SK-N-SH (cell line): Measurements from ENCODE around the gene TUBB6. TPM values are rescaled to one million over a fixed set of nuclear protein-coding genes. Genes with fewer than 3 reads are reported as not detected.

ENCODE experiments used
- CTCF ChIA-PET: fragments of 300-600, 350-600 bp; formaldehyde crosslinking; extraction: SDS; loops from one replicate; lab custom pipeline; 2021; lab: Yijun Ruan, JAX
- POLR2A ChIA-PET: fragments of 350-600 bp; sonication (Branson Sonifier 250); formaldehyde crosslinking; extraction: SDS; loops from one replicate; lab custom pipeline; 2020; ENCODE audit warnings: antibody characterized with exemption, inconsistent platforms; lab: Yijun Ruan, JAX
- DNase-seq: peaks from one replicate; pipeline ENCODE4 v3.0.0; 2012
- H2AFZ ChIP-seq: fragments of 200-600 bp; sonication (generic); 2 replicates; pipeline ENCODE4 v1.8.1; 2016; ENCODE audit warnings: antibody characterized with exemption, mild to moderate bottlenecking, low read depth
- H3F3A ChIP-seq: fragments of 200-600 bp; sonication (generic); replicated peaks from 2 replicates; pipeline ENCODE3; 2016; ENCODE audit warnings: antibody characterized with exemption, mild to moderate bottlenecking; ENCODE audit not compliant: insufficient read depth
- H3K27ac ChIP-seq, 2 experiments: fragments of 200-500 bp in 1 of 2; fragments of 200-600 bp in 1 of 2; sonication (Bioruptor generic) in 1 of 2; sonication (generic), shearing (Covaris generic) in 1 of 2; 2 replicates each; pipeline versions ENCODE4 v1.5.1 to v1.6.1; 2014 to 2016; ENCODE audit warnings: low read depth in 2 of 2, inconsistent platforms in 1 of 2, low read length in 1 of 2, mild to moderate bottlenecking in 1 of 2, mixed read lengths in 1 of 2
- H3K27me3 ChIP-seq: fragments of 200-600 bp; sonication (generic), shearing (Covaris generic); 2 replicates; pipeline ENCODE4 v1.6.1; 2016; ENCODE audit warnings: mixed run types; ENCODE audit not compliant: insufficient read depth
- H3K36me3 ChIP-seq, 2 experiments: fragments of 200-500 bp in 1 of 2; fragments of 200-600 bp in 1 of 2; sonication (Bioruptor generic) in 1 of 2; sonication (generic) in 1 of 2; replicated peaks in 1 of 2; 2 replicates each; pipeline versions ENCODE3 to v1.5.1; 2014 to 2016; ENCODE audit warnings: low read length in 1 of 2, mild to moderate bottlenecking in 1 of 2; ENCODE audit not compliant: insufficient read depth in 2 of 2, control insufficient read depth in 1 of 2
- H3K4me1 ChIP-seq, 2 experiments: fragments of 200-500 bp in 1 of 2; fragments of 200-600 bp in 1 of 2; sonication (Bioruptor generic) in 1 of 2; sonication (generic), shearing (Covaris generic) in 1 of 2; 2 replicates each; pipeline versions ENCODE4 v1.5.1 to v1.6.1; 2014 to 2016; ENCODE audit warnings: low read depth in 1 of 2, low read length in 1 of 2, mixed run types in 1 of 2; ENCODE audit not compliant: insufficient read depth in 2 of 2, control insufficient read depth in 1 of 2
- H3K4me2 ChIP-seq: fragments of 200-600 bp; sonication (generic), shearing (Covaris generic); 2 replicates; pipeline ENCODE4 v1.6.1; 2017; ENCODE audit warnings: mixed run types
- H3K4me3 ChIP-seq, 2 experiments: fragments of 200-500 bp in 1 of 2; fragments of 200-600 bp in 1 of 2; sonication (Bioruptor generic) in 1 of 2; sonication (generic), shearing (Covaris generic) in 1 of 2; 2 replicates each; pipeline versions ENCODE4 v1.5.1 to v1.8.1; 2014 to 2016; ENCODE audit warnings: low read depth in 2 of 2, inconsistent platforms in 1 of 2, low read length in 1 of 2, mild to moderate bottlenecking in 1 of 2, mixed read lengths in 1 of 2, moderate library complexity in 1 of 2
- H3K79me2 ChIP-seq: fragments of 200-600 bp; sonication (generic); 2 replicates; pipeline ENCODE4 v1.8.1; 2017; ENCODE audit warnings: mild to moderate bottlenecking; ENCODE audit not compliant: insufficient read depth
- H3K9ac ChIP-seq: fragments of 200-600 bp; sonication (generic); 2 replicates; pipeline ENCODE4 v1.6.1; 2017; ENCODE audit warnings: mixed run types
- H3K9me2 ChIP-seq: fragments of 200-600 bp; sonication (generic); 2 replicates; pipeline ENCODE4 v1.6.1; 2017; ENCODE audit warnings: mixed run types
- H3K9me3 ChIP-seq: fragments of 200-600 bp; sonication (generic); 2 replicates; pipeline ENCODE4 v1.6.1; 2017; ENCODE audit warnings: mixed run types, mild to moderate bottlenecking, moderate library complexity
- H4K20me1 ChIP-seq: fragments of 200-600 bp; sonication (generic); 2 replicates; pipeline ENCODE4 v1.6.1; 2017; ENCODE audit warnings: mild to moderate bottlenecking, mixed run types; ENCODE audit not compliant: insufficient read depth
- CTCF ChIP-seq: fragments of 200-600 bp; sonication (generic); IDR thresholded peaks from 2 replicates; pipeline ENCODE4 v1.6.1; 2017; ENCODE audit warnings: antibody characterized with exemption, mild to moderate bottlenecking, moderate library complexity
- ELF1 ChIP-seq: IDR thresholded peaks from 2 replicates; pipeline ENCODE4 v1.4.0; 2012
- EZH2phosphoT487 ChIP-seq: fragments of 200-600 bp; sonication (generic); IDR thresholded peaks from 2 replicates; pipeline ENCODE4 v1.6.1; 2017; ENCODE audit warnings: low read depth, mixed run types, mild to moderate bottlenecking, antibody characterized with exemption, moderate library complexity, borderline replicate concordance
- FOSL2 ChIP-seq: IDR thresholded peaks from 2 replicates; pipeline ENCODE4 v1.4.0; 2012; ENCODE audit warnings: low read depth, mild to moderate bottlenecking, moderate library complexity, borderline replicate concordance
- FOXJ3 ChIP-seq: sonication (generic); formaldehyde crosslinking; IDR thresholded peaks from 2 replicates; pipeline ENCODE4 v1.5.1; 2020; ENCODE audit warnings: mild to moderate bottlenecking, missing genetic modification reagents
- FOXM1 ChIP-seq: IDR thresholded peaks from 2 replicates; pipeline ENCODE4 v1.4.0; 2012; ENCODE audit warnings: low read depth, mild to moderate bottlenecking
- GABPA ChIP-seq: IDR thresholded peaks from 2 replicates; pipeline ENCODE4 v1.4.0; 2012; ENCODE audit warnings: low read depth, mild to moderate bottlenecking
- GATA2 ChIP-seq: sonication (generic); formaldehyde crosslinking; IDR thresholded peaks from 2 replicates; pipeline ENCODE4 v1.5.0; 2020; ENCODE audit warnings: mild to moderate bottlenecking, missing genetic modification reagents
- IRF3 ChIP-seq: fragments of 150-350 bp; IDR thresholded peaks from 2 replicates; pipeline ENCODE4 v1.6.1; 2016; ENCODE audit warnings: mild to moderate bottlenecking, low read depth, low read length
- JUND ChIP-seq: IDR thresholded peaks from 2 replicates; pipeline ENCODE4 v1.4.0; 2012
- MEF2A ChIP-seq: IDR thresholded peaks from 2 replicates; pipeline ENCODE4 v1.4.0; 2012; ENCODE audit warnings: low read depth, borderline replicate concordance
- POLR2AphosphoS5 ChIP-seq: IDR thresholded peaks from 2 replicates; pipeline ENCODE4 v1.6.1; 2012; ENCODE audit warnings: low read depth, low read length
- REST ChIP-seq: IDR thresholded peaks from 2 replicates; pipeline ENCODE4 v1.6.1; 2012; ENCODE audit warnings: mild to moderate bottlenecking, low read depth, low read length, moderate library complexity
- RFX5 ChIP-seq: IDR thresholded peaks from 2 replicates; pipeline ENCODE4 v1.6.1; 2012; ENCODE audit warnings: mild to moderate bottlenecking, improper control_type of control experiment, low read length
- SIN3A ChIP-seq: IDR thresholded peaks from 2 replicates; pipeline ENCODE4 v1.6.1; 2012; ENCODE audit warnings: low read depth, mild to moderate bottlenecking, low read length, moderate library complexity, borderline replicate concordance
- SMC3 ChIP-seq: IDR thresholded peaks from 2 replicates; pipeline ENCODE4 v1.6.1; 2012; ENCODE audit warnings: low read depth, low read length, improper control_type of control experiment
- TAF1 ChIP-seq: IDR thresholded peaks from 2 replicates; pipeline ENCODE4 v1.6.1; 2012; ENCODE audit warnings: low read depth, mild to moderate bottlenecking, low read length, moderate library complexity, borderline replicate concordance
- TCF12 ChIP-seq: IDR thresholded peaks from 2 replicates; pipeline ENCODE4 v1.4.0; 2012
- WGBS: methylation state at CpG from one replicate; pipeline ENCODE4 v1.1.6; 2017; ENCODE audit warnings: low lambda C conversion rate; 5-methylcytosine and 5-hydroxymethylcytosine counted together
- polyA plus RNA-seq, 3 experiments: library from polyadenylated mRNA; depleted of rRNA; stranded (reverse); fragments of >200 nt; gene quantifications; 2 replicates each; pipeline ENCODE4 v1.2.3, GENCODE V29; 2012
- TF ChIP-seq, protein P1 (sequence below): IDR thresholded peaks from 2 replicates; pipeline ENCODE4 v1.4.0; 2012; ENCODE audit warnings: low read depth
- TF ChIP-seq, protein P2 (sequence below): IDR thresholded peaks from 2 replicates; pipeline ENCODE4; 2012

Gene TUBB6
- polyA plus RNA-seq, 1 of the 3 experiments (the other 2 are of a cell fraction): 387 TPM

- Histone ChIP-seq H3F3A (peaks cover 4% of the 10 kb centered on the region), H3K9me3 (no peaks in the 10 kb centered on the region), H3K27ac (no peak overlapping the region), H3K9ac (no peak overlapping the region), H3K4me2 (no peak overlapping the region), H2AFZ (no peak overlapping the region), H3K4me1 (no peaks in the 10 kb centered on the region), H3K79me2 (no peaks in the 10 kb centered on the region), H3K36me3 (peaks cover 51 to 58% of the 10 kb centered on the region in 2 experiments), H4K20me1 (no peaks in the 10 kb centered on the region), H3K9me2 (no peaks in the 10 kb centered on the region), H3K27me3 (no peaks in the 10 kb centered on the region), H3K4me3 (no peak overlapping the region)
- no peak for DNase-seq
- ChIA-PET CTCF (no interaction called here), POLR2A (no interaction called here)
- WGBS: 96% methylated on average over 4 of the region's 4 CpGs
- TF ChIP-seq TAF1: no peak
- no peak for TF ChIP-seq IRF3
- TF ChIP-seq JUND: no peak
- TF ChIP-seq GABPA: no peak
- no peak for TF ChIP-seq MEF2A
- TF ChIP-seq REST: no peak
- no peak for TF ChIP-seq POLR2AphosphoS5
- TF ChIP-seq, protein P1, sequence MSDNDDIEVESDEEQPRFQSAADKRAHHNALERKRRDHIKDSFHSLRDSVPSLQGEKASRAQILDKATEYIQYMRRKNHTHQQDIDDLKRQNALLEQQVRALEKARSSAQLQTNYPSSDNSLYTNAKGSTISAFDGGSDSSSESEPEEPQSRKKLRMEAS: no peak
- TF ChIP-seq ELF1: no peak
- no peak for TF ChIP-seq SIN3A
- no peak for TF ChIP-seq FOSL2
Measured at GRCh38 chr18:12342661-12343060, 34.6 kb downstream of the TUBB6 start.

- no peaks in the 10 kb centered on the region for H3K79me2 ChIP-seq
- H3K36me3 ChIP-seq: peaks cover 51 to 69% of the 10 kb centered on the region in 2 experiments
- TF ChIP-seq GATA2 (CRISPR knock-in tag) (no peak), CTCF (no peak), EZH2phosphoT487 (no peak), FOXM1 (no peak), RFX5 (no peak), FOXJ3 (CRISPR knock-in tag) (no peak), SIN3A (no peak), TCF12 (no peak), JUND (no peak), SMC3 (no peak), POLR2AphosphoS5 (no peak)
- TF ChIP-seq, protein P2, sequence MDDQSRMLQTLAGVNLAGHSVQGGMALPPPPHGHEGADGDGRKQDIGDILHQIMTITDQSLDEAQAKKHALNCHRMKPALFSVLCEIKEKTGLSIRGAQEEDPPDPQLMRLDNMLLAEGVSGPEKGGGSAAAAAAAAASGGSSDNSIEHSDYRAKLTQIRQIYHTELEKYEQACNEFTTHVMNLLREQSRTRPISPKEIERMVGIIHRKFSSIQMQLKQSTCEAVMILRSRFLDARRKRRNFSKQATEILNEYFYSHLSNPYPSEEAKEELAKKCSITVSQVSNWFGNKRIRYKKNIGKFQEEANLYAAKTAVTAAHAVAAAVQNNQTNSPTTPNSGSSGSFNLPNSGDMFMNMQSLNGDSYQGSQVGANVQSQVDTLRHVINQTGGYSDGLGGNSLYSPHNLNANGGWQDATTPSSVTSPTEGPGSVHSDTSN: no peak
- TF ChIP-seq, protein P1: no peak
Measured at GRCh38 chr18:12345491-12346239, 37.6 kb downstream of the TUBB6 start.

More at GRCh38 chr18:12345491-12346239, 37.6 kb downstream of the TUBB6 start:
- H3K9me2 ChIP-seq: no peaks in the 10 kb centered on the region
- H3K27me3 ChIP-seq: no peaks in the 10 kb centered on the region
- no peaks in the 10 kb centered on the region for H3F3A ChIP-seq
- ChIA-PET POLR2A (no interaction called here), CTCF (no interaction called here)
- DNase-seq: no peak
- no peak overlapping the region for H3K27ac ChIP-seq
- H3K9ac ChIP-seq: no peak overlapping the region
- no peak overlapping the region for H3K4me2 ChIP-seq
- H4K20me1 ChIP-seq: no peaks in the 10 kb centered on the region
- H3K4me1 ChIP-seq: no peaks in the 10 kb centered on the region
- H2AFZ ChIP-seq: no peak overlapping the region
- no peak overlapping the region for H3K4me3 ChIP-seq
- WGBS: 94% methylated on average over 13 of the region's 13 CpGs
- no peaks in the 10 kb centered on the region for H3K9me3 ChIP-seq
